ENCODE data around the gene FAM236A. TPM values are rescaled to one million over a fixed set of nuclear protein-coding genes. Genes with fewer than 3 reads are reported as not detected.

The FAM236A gene
- not detected in 2 replicates for total RNA-seq

GRCh38 chrX:72937906-72938305 lies at the start of gene FAM236A:
TSS of gene FAM236A (plus strand) at chrX:72938206. CDS start at chrX:72938263, 57 bp downstream.

GRCh38 chrX:72912315-72912714 lies 25.7 kb upstream of the FAM236A start, which contains the start of gene FAM236C:
TSS of gene FAM236C (plus strand) at chrX:72912615. CDS start at chrX:72912715, 100 bp downstream.

GRCh38 chrX:72943819-72944169 lies 5.8 kb downstream of the FAM236A start, which contains the start of gene DMRTC1:
TSS of gene DMRTC1 (minus strand) at chrX:72943837. CDS start at chrX:72875694, 68,143 bp downstream.

Other genes with a start within 250 kb of the FAM236A start
- 4.9 and 6.0 TPM in 2 replicates for gene PHKA1, start 223.9 kb upstream of the FAM236A start, total RNA-seq
- gene DMRTC1B, start 161.3 kb upstream of the FAM236A start, total RNA-seq = not detected in 2 replicates
- not detected in 2 replicates for gene FAM236B, start 155.5 kb upstream of the FAM236A start, total RNA-seq
- gene FAM236D, start 130.0 kb upstream of the FAM236A start, total RNA-seq = not detected in 2 replicates
- gene FAM236C, start 25.6 kb upstream of the FAM236A start, total RNA-seq = not detected in 2 replicates
- not detected in 2 replicates for gene DMRTC1, start 5.6 kb downstream of the FAM236A start, total RNA-seq
- not detected in 2 replicates for gene PABPC1L2B, start 64.7 kb downstream of the FAM236A start, total RNA-seq
- not detected in 2 replicates for gene PABPC1L2A, start 141.3 kb downstream of the FAM236A start, total RNA-seq